Measurements from ENCODE around the gene TBXA2R.
"Not testable (repeated sequence)": the region's sequence is repeated elsewhere in the genome, so short reads cannot be mapped to it uniquely, and the experiment has no call there.

The TBXA2R gene

DNA sequence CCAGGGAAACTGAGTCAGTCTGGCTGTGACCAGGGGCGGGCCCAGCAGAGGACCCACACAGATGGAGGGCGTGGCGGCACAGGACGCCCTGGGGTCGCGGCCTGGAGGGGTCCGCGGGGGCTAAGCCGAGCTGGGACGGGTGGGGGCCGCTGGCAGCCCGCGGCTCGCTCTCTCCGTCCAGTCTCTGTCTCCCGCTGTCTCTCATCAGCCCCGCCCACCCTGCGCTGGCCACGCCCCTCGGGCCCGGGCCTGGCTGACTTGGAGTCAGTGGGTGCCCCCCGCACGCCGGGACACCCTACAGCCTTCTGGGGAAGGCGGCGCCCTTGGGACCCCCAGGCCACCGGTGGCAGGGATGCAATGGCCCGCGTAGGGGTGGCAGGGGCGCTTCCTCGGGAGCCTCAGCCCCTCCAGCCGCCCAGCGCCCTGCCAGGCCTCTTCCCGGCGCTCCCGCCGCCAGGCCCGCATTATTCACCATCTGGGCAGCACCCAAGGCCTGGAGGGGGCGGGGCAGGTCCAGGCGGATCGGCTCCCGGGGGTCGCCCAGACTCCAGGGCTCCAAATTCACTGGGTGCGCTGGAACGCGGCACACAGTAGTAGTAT, at the start of gene TBXA2R:
TSS of gene TBXA2R (minus strand) at position 186 of the 600 bp plus-strand sequence. CDS start 6,241 bp downstream, outside the sequence.
- no peak for DNase-seq

DNA sequence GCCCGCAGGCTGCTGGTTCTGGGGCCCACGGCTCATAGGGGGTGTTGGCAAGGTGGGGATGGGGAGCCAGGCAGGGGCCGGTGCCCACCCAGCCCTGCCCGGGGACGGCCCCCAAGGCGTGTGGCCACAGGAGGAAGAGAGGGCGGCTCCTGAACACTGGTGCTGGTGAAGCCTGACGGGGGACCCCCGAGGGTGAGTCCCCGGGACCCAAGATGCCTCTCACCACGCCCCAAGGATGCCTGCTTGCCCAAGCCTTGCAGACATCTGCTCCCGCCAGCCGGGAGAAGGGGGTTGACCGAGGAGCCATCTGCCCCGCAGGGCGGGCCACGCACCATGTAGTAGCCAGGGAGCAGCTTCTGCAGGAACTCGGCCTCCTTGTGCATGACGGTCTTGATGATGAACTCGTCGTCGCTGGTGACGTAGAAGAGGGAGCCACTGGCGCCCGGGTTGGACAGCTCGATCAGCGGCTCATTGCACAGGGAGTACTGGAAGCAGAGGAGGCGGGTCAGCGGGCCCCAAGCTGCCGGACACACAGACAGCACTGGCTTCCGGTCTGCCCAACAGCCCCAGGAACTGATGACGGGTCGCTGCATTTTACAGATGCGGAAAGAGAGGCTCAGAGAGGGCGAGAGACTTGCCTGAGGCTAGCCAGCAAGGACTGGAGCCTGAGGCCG, 49.5 kb upstream of the TBXA2R start:
- no peak for DNase-seq

DNA sequence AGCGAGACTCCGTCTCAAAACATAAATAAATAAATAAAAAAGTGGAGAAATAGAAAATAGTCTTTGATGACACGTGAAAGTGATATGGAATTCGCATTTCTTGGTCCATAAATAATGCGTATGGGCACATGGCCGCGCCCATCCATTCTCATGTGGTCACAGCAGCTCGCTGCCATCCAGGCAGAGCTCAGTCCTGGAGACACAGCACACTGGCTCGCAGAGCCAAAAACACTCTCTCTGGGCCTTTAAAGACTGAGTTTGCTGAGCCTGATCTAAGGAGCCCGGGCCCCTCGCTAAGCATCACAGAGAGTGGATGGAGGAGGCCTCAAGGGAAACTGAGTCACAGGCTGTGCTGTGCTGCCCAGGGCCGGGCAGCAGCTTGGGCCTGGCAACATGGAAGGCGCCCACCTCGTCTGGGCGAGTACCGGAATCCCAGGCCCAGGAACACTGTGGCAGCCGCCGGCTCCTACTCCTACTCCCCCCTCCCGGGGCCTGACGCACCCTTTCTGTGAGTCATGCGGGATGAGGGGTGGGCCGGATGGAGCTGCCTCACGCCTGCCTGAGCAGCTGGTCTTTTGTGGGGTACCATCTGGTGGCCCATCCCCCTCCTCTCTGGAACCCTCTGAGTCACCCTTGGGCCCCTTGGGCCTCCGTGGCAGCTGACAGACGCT, 48.9 kb upstream of the TBXA2R start:
- no peak for DNase-seq

DNA sequence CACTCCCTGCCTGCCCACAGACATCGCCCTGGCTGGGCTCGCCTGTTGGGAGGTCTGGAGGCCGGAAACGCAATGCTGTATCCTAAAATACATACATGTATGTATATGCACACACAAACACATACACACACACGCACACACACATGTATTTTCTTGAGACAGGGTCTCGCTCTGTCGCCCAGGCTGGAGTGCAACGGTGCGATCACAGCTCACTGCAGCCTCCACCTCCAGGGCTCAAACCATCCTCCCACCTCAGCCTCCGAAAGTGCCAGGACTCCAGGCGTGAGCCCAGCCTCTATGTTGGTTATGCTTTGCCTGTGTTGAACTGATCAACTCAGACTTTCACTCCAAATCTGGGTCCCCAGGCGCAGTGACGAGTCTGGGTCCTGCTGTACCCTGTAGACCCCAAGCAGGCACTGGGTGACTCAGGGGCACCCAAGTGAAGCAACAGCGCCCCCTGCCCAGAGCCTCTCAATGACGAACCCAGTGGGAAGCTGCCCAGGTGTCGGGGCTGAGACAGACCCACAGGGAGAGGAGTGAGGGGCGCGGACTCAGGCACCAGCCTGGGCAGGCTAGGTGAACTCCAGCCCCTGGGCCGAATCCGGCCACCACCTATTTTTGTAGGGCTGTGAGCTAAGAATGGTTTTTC, 47.3 kb upstream of the TBXA2R start:
- DNase-seq: no peak

DNA sequence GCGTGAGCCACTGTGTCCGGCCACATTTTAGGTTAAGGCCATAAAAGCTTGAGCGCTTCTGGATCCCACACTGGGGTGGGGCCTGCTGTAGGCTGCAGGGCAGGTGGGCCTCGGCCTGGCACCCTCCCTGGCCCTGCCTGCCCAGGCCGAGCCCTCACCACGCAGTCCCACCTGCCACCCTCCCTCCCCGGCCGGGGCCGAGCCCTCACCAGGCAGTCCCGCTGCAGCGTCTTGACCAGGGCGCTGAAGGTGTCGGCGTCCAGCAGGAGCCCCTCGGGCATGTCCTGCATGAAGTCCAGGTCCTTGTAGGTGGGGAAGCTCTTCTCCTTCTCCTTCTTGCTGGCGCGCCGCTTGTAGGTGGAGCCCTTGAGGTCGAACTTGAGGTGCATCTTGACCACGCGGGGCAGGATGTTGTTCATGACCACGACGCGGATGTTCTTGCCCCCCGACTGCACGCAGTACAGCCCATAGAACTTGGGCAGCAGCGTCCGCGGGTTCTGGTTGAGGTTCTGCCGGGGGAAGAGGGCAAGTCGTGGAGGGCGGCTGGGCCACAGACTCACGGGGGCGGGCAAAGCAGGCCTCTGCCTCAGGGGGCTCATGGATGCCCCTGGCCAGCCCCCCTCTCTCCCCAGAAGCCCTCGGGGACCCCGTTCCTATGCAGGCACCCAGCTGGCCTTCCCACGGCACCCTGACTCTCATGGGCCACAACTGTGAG, 46.6 kb upstream of the TBXA2R start:
- no peak for DNase-seq

DNA sequence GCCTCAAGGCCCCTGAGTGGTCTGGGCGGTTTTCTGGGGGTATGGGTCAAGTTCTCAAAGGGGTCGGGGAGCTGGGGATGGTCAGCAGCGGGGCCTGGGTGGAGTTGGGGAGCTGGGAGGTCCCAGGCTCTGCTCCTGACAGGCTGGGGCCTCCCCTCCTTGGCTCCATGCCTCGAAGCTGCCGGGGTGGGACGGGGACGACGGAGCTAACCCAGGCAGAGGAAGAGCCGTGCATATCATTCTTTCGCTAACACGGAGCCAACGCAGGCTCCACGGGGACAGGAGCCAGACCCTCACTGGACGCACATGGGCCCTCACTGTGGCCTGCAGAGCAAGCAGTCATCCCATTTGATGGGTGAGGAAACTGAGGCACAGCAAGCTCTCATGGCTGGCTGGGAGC, 45.7 kb upstream of the TBXA2R start:
- DNase-seq: no peak

DNA sequence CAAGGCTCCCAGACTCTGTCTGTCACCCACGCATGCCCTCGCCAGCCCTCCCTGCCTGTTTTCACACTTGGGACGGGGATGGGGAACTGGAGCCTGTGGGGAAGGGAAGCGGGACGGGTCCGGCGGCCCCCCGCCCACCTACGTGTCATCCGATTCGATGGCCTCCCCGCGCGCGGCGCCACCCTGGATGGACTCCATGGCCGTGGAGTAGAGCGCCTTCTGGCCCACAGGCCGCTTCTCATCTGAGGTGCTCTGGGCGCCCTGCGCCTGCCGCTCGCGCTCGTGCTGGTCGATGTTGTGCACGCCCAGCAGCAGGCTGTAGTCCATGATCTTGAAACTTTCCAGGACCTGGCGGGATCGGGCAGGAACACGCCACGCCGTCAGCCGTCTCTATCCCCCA, 45.0 kb upstream of the TBXA2R start:
- DNase-seq: no peak

DNA sequence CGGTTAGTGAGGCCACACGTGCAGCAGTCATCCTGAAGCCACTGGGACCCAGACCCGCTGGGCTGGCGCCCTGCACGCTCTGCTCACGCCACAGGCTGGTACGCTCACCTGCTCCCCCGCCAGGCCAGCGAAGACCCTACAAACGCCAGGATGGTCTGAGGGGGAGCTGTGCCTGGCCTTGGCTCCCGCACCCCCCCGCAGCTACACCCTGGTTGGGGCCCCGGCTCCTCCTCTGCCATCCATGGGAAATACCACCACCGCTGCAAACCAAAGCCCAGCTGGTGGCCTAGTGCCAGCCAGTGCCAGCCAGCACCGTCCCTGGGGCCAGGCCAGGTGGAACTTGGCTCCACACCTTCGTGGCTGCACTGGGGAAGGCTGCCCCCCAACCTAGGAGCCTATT, 43.2 kb upstream of the TBXA2R start:
- DNase-seq: no peak

DNA sequence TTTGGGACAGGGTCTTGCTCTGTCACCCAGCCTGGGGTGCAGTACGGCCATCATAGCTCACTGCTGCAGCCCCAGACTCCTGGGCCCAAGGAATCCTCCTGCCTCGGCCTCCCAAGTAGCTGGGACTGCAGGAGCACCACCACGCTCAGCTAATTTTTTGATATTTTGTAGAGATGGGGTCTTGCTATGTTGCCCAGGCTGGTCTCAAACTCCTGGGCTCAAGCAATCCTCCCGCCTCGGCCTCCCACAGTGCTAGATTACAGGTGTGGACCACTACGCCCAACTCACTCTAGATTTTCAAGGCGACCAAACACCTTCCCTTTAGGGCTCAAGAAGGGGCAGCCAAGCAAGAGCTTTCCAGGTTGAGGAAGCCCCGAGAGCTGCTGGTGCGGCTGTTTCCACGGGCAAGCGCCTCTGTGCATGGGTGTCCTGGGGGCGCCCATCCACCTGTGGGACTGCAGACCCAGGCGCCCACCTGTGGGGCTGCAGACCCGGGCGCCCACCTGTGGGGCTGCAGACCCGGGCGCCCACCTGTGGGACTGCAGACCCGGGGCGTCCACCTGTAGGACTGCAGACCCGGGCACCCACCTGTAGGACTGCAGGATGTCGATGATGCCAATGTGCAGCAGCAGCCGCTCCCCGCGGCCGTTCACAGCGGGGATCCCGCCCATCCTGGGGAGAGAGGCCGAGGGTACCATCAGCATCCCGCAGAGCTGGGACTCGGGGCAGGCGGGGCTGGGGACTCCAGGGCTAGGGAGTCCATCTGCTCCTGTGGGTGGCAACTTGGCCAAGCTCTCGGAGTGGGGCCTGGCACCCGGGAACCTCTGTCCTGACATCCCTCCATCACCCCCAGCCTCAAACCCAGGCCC, 41.6 kb upstream of the TBXA2R start:
- no peak for DNase-seq

DNA sequence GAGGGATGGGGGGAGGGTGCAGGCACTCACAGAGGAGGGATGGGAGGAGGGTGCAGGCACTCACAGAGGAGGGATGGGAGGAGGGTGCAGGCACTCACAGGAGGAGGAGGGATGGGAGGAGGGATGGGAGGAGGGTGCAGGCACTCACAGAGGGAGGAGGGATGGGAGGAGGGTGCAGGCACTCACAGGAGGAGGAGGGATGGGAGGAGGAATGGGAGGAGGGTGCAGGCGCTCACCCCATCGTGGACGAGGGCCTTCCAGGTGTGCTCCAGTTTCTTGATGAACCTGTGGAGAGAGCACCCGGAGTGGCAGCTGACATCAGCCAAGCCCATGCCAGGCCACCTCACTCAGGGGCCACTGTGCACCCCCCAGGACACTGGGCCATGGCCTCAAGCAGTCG, 40.4 kb upstream of the TBXA2R start:
- not testable (repeated sequence) for DNase-seq

DNA sequence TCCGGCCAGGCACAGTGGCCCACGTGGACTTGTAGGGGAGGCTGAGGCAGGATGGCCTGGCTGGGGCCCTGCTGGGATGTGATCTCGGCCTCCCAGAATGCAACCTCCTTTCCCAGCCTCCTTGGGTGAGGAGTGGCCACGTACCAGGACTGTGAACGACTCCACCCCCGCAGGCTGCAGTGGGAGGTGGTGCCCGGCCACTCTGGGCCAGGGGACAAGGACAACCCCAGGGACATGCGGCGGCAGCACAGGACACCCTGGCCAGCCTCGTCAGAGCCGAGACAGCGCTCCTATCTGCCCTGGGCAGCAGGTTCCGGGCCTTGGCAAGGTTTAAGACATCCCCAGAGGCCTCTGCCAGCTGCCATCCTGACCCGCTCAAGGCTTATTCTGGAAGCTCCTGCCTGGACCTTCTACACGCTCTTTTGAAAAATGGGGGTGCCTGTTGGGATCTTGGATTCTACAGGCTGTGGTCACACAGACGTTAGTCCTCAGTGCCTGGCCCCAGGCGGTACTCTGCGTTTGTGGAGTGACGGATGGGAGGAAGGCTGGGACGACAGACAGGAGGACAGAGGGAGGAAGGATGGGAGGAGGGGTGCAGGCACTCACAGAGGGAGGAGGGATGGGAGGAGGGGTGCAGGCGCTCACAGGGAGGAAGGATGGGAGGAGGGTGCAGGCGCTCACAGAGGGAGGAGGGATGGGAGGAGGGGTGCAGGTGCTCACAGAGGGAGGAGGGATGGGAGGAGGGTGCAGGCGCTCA, 39.8 kb upstream of the TBXA2R start:
- no peak for DNase-seq

DNA sequence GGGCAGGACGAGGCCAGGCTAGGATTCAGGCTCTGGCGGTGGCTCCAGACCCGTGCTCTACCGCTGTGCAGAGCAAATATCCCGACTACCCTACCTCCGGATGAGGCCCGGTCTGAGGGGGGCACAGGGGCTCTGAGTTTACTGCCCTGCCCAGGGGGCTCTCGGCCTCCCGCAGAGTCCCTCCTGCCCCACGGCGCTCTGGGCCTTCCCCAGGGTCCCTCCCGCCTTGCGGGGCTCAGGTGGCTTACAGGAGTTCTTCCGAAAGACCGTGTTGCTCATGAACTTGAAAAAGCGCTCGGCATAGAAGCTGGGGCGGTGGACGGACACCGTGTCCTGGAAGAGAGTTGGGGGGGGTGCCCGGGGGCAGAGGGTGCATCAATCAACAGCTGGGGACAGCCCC, 39.1 kb upstream of the TBXA2R start:
- no peak for DNase-seq

DNA sequence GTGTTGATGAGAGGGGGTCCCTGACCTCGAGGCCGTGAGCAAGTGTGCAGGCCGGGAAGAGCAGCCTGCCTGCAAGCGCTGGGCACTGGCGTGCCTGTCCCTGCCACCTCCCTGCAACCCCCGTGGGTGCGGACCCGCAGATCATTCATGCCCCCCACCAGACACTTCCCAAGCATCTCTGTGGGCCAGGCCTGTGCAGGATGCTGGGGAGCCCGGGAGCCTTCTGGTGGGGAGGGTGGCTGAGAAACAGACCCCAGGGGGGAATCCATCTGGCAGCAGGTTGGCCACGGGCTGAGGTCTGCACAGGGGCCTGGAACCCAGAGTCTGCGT, 38.4 kb upstream of the TBXA2R start:
- no peak for DNase-seq

DNA sequence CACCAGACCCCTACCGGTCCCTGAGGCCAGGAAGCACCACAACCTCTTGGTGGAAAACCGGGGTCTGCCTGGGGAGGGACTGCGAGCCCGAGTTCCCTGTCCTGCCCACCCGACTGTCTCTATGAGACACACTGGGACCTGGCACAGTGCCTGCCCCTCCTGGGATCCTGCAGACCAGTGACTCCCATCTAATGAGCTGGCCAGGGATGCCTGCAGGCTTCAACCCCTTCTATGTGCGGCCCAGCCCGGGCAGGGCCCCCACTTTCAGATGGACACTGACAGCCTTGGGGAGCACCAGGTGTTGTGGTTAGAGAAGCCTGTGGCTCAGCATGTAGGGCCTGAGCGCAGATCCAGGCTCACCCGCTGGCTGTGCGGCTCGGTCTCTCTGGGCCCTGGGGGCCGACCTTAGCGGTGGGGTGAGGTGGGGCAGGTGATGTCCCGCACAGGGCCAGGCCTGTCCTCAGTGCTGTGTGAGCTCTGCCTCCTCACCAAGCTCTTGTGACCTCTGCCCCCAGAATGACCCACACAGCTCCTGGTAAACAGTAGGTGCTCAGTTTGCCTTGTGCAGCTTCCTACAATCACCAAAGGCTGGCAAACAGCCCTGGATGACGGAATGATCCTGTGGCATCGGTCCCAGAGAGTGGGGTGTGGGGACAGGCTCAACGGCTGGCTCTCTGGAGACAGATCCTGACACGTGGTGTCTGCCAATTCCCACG, 37.8 kb upstream of the TBXA2R start:
- DNase-seq: peak; percentile 92

DNA sequence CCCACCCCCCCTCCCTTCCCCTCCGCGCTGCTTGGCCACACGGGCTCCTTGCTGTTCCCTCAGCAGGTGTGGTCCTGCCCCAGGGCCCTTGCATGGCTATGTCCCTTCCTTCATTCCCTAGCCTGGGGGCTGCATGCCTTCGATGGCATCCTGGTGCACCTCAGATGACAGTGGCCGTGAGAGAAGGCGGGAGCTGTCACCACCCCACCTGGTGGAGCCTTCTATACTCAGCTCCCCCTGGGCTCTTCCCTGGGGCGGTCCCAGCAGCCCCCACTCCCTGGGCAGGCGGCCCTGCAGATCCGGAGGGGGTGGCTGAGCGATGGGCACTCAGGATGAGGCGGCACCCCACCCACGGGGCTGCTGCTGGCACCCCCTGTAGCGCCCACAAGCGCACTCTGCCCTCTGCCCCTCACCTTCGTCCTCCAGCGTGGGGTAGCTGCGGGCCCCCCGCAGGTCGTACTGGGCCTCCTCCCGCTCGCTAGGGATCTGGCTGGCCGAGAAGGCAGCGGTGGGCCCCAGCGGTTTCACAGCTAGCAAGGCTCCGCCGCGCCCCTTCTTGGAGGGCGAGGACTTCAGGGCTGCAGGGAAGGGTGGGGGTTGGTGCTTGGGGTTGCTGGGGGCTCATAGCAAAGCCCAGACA, 37.1 kb upstream of the TBXA2R start:
- no peak for DNase-seq

DNA sequence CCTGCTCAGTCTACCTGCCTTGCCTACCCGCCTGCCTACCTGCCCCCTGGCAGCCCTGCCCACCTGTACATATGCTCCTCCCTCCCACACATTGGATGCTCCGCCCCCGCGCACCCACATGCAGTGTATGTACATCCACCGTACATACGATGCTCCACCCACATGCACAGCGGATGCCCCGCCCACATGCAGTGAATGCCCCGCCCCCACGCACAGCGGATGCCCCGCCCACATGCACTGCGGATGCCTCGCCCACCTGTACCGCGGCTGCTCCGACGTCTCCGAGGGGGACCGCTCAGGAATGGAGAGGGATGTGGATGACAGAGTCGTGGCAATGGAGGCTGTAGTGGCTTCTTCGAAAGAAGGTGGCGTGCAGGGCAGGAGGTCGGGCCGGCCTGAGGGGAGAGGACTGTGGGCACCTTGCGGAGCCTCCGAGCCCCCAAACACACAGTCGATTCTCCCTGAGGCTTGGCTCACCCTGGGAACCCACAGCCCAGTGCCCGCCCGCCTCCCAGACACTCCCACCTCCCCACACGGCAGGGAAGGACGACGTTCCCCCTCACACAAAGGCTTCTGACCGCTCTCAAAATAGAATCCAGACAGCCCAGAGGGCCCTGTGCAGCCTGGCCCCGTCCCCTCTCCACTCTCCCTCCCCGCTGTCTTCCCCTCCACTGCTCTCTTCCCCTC, 36.5 kb upstream of the TBXA2R start:
- DNase-seq: no peak

DNA sequence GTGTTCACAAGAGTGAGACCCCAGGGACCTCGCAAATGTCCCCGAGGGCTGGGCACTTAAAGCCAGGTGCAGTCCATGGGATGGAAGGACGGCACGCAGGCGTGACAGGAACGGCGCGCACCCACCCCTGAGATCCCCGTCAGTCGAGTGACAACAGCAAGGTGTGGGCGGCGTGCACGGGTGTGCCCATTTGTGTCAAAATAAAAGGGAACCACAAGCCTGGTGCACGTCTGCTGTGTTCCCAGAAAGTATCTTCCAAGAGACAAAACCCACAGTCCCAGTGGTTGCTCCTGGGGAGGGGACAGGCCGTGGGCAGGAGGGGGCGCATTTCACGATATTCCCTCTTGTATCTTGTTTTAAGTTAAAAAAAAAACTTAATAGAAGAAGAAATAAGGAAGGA, 35.6 kb upstream of the TBXA2R start:
- DNase-seq: no peak

DNA sequence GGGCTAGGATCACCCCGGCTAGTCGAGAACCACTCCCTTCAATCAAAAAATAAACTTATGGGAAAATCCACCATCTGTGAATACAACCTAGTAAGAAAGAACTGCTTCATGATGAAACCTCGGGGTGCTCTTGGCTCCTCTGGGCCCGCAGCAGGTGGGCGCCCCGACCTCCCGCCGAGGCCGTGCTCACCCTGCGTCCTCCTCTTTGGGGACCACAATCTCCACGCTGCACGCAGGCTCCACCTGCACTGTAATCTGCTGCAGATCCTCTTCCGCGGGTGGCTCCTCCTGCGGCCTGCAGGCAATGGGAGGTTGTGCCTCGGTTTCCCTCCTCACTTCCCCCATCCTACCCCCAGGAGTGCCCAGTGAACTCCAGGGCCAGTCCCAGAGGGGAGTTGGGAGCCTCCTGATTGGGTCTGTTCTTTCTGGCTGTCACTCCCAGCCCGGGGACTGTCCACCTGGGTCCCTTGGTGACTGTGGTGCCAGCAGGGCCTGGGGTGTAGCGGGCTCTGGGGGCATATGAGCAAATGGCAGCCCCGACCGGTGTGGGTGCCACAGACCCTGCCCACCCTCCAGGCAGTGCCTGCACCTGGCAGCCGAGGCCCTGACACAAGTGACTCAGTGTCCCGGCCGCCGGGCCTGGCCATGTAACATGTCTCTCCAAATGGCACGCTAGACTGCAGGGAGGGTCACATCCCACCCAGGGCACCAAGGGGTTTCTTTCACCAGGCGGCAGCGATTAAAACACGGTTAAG, 35.0 kb upstream of the TBXA2R start:
- no peak for DNase-seq

DNA sequence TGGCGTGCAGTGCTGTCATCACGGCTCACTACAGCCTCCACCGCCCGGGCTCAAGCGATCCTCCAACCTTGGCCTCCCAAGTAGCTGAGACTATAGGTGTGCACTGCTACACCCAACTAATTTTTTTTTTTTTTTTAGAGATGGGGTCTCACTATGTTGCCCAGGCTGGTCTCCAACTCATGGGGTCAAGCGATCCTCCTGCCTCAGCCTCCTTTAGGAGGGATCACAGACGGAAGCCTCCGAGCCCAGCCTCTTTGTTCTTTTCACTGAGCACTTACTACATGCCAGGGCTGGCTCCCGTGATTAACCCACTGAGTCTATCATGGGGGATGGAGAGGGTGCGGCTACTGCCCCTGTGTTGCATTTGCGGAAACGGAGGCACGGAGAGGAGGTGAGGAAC, 32.8 kb upstream of the TBXA2R start:
- no peak for DNase-seq
